Nephron (organoid): ENCODE results near the gene THBS3.
A peak's percentile ranks its signal among the peaks of the same experiment; 100 is the strongest.
"Not testable (repeated sequence)": the region's sequence is repeated elsewhere in the genome, so short reads cannot be mapped to it uniquely, and the experiment has no call there.

Experiments used
- H3K27ac Mint-ChIP-seq, 3 experiments: 2 replicates each; pipeline ENCODE4 v1.8.0; 2020; ENCODE audit warnings: mixed read lengths in 3 of 3, mild to moderate bottlenecking in 2 of 3, moderate library complexity in 1 of 3
- H3K27me3 Mint-ChIP-seq: 2 replicates; pipeline ENCODE4 v1.8.0; 2021; ENCODE audit warnings: low read depth, mild to moderate bottlenecking, moderate library complexity, mixed read lengths
- H3K36me3 Mint-ChIP-seq: 2 replicates; pipeline ENCODE4 v1.8.0; 2020; ENCODE audit warnings: low read depth, mixed read lengths
- H3K4me1 Mint-ChIP-seq: 2 replicates; pipeline ENCODE4 v1.8.0; 2020; ENCODE audit warnings: mixed read lengths
- H3K4me3 Mint-ChIP-seq, 3 experiments: 2 replicates each; pipeline ENCODE4 v1.8.0; 2020; ENCODE audit warnings: mild to moderate bottlenecking in 3 of 3, mixed read lengths in 3 of 3, moderate library complexity in 2 of 3
- H3K9me3 Mint-ChIP-seq: 2 replicates; pipeline ENCODE4 v1.8.0; 2020; ENCODE audit warnings: mixed read lengths
- CTCF ChIP-seq, 3 experiments: fragments of 200-600 bp; sonication (generic); IDR thresholded peaks; one replicate each; pipeline ENCODE4 v1.5.0; 2021; ENCODE audit warnings: antibody characterized with exemption in 3 of 3; ENCODE audit not compliant: unreplicated experiment in 3 of 3

The THBS3 gene

GRCh38 chr1:155196893-155197638 is 10.6 kb downstream of the THBS3 start:
- H3K27me3 Mint-ChIP-seq: no peaks in the 10 kb centered on the region
- no peak for TF ChIP-seq CTCF (IDR thresholded peaks at IDR 0.05; ENCODE audit: unreplicated experiment in 3 of 3)
- H3K27ac Mint-ChIP-seq: no peak overlapping the region
- H3K9me3 Mint-ChIP-seq: no peaks in the 10 kb centered on the region
- peaks cover 18% of the 10 kb centered on the region for H3K36me3 Mint-ChIP-seq
- peaks cover 22% of the 10 kb centered on the region for H3K4me1 Mint-ChIP-seq
- H3K4me3 Mint-ChIP-seq: peak overlapping the region in 1 of 3 experiments; percentile 78

- peaks cover 22% of the 10 kb centered on the region for H3K4me1 Mint-ChIP-seq
- H3K27ac Mint-ChIP-seq: peak overlapping the region in 2 of 3 experiments; percentile 11 to 48
- peak overlapping the region; percentile 83 to 86 (median 85) for H3K4me3 Mint-ChIP-seq
- H3K27me3 Mint-ChIP-seq: no peaks in the 10 kb centered on the region
- H3K36me3 Mint-ChIP-seq: peaks cover 18% of the 10 kb centered on the region
- no peaks in the 10 kb centered on the region for H3K9me3 Mint-ChIP-seq
- no peak for TF ChIP-seq CTCF (IDR thresholded peaks at IDR 0.05; ENCODE audit: unreplicated experiment in 3 of 3)
Observed at GRCh38 chr1:155196103-155196892, 11.4 kb downstream of the THBS3 start.

GRCh38 chr1:155195201-155196102 is 12.2 kb downstream of the THBS3 start:
- Mint-ChIP-seq H3K27ac (peak overlapping the region; percentile 11 to 94 (median 37)), H3K9me3 (no peaks in the 10 kb centered on the region), H3K36me3 (peaks cover 18% of the 10 kb centered on the region), H3K27me3 (no peaks in the 10 kb centered on the region), H3K4me3 (peak overlapping the region; percentile 83 to 86 (median 85)), H3K4me1 (peaks cover 22% of the 10 kb centered on the region)
- no peak for TF ChIP-seq CTCF (IDR thresholded peaks at IDR 0.05; ENCODE audit: unreplicated experiment in 3 of 3)

- H3K9me3 Mint-ChIP-seq, H3K27me3 Mint-ChIP-seq: not testable (repeated sequence)
- peak overlapping the region; percentile 92 to 99 (median 98) for H3K27ac Mint-ChIP-seq
- peaks cover 18% of the 10 kb centered on the region for H3K36me3 Mint-ChIP-seq
- peaks cover 22% of the 10 kb centered on the region for H3K4me1 Mint-ChIP-seq
- peak overlapping the region; percentile 89 to 91 (median 89) for H3K4me3 Mint-ChIP-seq
Observed at GRCh38 chr1:155193991-155194240, 13.8 kb downstream of the THBS3 start.

GRCh38 chr1:155193275-155193990 is 14.3 kb downstream of the THBS3 start:
- Mint-ChIP-seq H3K27me3 (no peaks in the 10 kb centered on the region), H3K36me3 (peaks cover 18% of the 10 kb centered on the region), H3K4me1 (peaks cover 22% of the 10 kb centered on the region), H3K27ac (peak overlapping the region; percentile 92 to 99 (median 98)), H3K9me3 (no peaks in the 10 kb centered on the region), H3K4me3 (peak overlapping the region; percentile 89 to 91 (median 89))
- TF ChIP-seq CTCF (IDR thresholded peaks at IDR 0.05; ENCODE audit: unreplicated experiment in 3 of 3): peak; percentile 98 to 99 (median 99)
